GM21423 (cell line): ENCODE data around the gene KHDRBS1.
"Not testable (repeated sequence)": the region's sequence is repeated elsewhere in the genome, so short reads cannot be mapped to it uniquely, and the experiment has no call there.

Source experiments
- ATAC-seq: cut with Tn5 transposase; IDR thresholded peaks from one replicate; pipeline ENCODE4 v1.9.1; 2021; ENCODE audit warnings: mild to moderate bottlenecking, moderate library complexity; ENCODE audit not compliant: unreplicated experiment

Gene KHDRBS1, protein sequence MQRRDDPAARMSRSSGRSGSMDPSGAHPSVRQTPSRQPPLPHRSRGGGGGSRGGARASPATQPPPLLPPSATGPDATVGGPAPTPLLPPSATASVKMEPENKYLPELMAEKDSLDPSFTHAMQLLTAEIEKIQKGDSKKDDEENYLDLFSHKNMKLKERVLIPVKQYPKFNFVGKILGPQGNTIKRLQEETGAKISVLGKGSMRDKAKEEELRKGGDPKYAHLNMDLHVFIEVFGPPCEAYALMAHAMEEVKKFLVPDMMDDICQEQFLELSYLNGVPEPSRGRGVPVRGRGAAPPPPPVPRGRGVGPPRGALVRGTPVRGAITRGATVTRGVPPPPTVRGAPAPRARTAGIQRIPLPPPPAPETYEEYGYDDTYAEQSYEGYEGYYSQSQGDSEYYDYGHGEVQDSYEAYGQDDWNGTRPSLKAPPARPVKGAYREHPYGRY

DNA sequence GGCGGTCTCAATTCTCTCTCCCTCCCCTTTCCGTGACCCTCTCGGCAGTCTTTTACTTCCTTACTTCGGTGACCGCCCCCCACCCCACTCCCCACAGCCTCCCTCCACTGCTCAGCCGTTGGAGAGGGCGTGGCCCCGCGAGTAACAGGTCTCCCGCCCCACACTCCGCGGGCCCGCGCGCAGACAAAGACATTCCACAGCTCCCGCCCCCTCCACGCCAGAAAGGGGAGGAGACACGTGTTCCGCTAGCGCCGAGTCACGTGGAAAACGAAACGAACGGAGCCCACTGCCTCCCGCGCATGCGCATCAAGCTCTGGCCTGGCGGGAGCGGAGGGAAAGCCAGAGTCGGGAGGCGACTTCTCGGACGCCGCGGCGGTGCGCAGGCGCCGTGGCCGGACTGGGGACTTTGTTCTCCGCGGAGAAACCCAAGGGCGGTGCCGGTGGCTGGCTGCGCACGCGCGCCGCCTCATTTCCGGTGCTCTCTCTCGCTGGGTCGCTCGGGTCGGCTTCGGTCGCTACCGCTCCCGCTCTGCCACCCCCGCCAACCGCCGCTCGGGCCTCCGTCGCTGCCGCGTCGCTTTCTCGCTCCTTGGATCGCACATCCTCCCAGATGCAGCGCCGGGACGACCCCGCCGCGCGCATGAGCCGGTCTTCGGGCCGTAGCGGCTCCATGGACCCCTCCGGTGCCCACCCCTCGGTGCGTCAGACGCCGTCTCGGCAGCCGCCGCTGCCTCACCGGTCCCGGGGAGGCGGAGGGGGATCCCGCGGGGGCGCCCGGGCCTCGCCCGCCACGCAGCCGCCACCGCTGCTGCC, at the start of gene KHDRBS1:
KHDRBS1 (plus strand) TSS at position 483 of the 813 bp plus-strand sequence; CDS start at position 611, 128 bp downstream.
- ATAC-seq = peak; percentile 79

DNA sequence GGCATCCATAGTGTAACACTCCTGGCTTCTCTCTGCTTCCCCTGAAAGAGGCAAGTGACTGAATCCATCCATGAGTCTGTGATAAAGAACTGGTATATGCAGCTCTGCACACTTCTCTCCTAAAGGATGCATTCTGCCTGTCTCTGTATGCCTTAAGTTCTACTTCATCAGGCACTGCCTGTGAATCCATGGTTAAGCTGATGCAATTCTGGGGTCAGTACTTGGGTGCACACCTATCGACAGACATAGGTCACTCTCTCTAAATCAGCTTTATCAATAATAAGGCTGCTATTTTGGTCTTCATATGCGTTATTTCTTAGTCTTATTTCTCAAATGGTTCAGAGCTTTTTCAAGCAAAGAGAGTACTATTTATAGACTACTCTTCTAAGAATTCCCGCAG, 42.8 kb upstream of the KHDRBS1 start:
- no peak for ATAC-seq

DNA sequence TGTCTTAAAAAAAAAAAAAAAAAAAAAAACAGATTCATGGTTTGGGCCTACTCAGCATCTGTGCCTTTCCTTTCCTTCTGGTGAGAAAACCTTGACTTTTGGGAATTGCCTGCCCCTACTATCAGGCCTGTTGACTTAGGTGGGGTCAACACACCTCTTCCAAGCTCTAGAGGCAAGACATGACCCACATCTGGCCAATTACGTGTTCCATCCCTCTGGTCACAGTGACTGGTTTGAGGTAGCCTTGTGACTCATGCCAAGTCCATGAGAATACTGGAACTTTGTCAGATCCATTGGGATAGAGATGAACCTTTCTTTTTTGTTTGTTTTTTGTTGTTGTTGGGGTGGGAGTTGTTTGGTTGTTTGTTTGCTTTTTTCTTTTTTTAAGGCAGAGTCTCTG, 37.3 kb upstream of the KHDRBS1 start:
- no peak for ATAC-seq

GRCh38 chr1:31977385-31978131, 36.1 kb upstream of the KHDRBS1 start:
- no peak for ATAC-seq

DNA sequence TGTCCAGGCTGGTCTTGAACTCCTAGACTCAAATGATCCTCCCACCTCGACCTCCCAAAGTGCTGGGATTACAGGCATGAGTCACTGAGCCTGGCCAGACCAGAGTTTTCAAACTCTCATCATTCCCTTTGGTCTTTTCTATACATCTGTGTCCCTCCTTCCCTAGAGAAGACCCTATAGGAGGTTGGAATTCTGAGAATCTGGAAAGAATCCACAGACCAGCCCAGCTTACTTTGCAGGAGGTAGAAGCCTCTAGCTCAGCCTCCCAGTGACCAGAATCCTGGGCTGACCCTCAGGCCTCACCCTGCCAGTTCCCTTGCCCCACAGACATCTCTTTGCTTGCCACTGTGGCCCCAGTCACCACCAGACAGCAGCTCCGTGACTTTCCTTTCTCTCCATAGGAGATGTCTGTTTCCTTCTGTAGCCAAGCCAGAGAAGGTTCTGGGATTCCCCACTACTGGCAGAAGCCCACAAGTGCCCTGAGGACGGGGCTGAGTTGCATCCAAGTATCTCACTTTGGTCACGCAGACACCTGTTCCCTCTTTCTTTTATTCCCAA, 34.7 kb upstream of the KHDRBS1 start:
- no peak for ATAC-seq

DNA sequence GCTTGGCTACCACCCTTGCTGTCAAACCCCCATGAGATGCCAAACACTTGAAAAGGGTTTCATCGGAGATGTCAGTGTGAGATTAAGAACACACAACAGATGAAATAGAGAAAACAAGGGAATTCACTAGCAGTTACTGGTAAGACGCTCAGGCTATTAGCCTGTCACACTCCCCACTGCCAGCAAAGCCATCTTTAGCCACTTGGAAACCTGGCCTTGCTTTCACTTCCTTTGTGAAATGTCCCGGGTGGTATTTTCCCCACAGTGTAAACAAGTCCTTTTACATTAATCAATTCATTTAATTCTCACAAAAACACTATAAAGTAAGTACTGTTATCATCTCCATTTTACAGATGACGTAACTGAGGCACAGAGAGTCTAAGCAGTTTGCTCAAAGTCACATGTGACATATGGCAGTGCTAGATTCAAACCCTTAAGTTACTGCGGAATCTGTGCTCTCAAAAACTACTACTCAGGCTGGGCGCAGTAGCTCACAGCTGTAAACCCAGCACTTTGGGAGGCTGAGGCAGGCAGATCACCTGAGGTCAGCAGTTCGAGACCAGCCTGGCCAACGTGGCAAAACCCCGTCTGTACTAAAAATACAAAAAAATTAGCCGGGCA, 32.7 kb upstream of the KHDRBS1 start:
- ATAC-seq = peak; percentile 43

DNA sequence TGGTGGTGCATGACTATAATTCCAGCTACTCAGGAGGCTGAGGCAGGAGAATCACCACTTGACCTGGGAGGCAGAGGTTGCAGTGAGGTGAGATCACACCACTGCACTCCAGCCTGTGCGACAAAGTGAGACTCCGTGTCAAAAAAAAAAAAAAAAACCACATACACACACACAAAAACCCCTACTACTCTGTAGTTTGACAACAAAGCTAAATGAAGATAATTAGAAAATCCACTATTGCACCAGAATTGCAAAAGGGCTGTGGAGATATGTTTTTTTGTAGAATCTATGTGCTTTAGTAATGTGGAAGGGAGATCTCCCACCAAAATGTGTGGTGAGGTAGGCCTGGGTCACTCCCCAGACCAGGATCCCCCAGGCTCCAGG, 32.2 kb upstream of the KHDRBS1 start:
- ATAC-seq = no peak

GRCh38 chr1:31981972-31982371, 31.7 kb upstream of the KHDRBS1 start:
- no peak for ATAC-seq

GRCh38 chr1:31984419-31985347, 29.0 kb upstream of the KHDRBS1 start:
- ATAC-seq = no peak

GRCh38 chr1:31985430-31985829, 28.2 kb upstream of the KHDRBS1 start:
- ATAC-seq = no peak

- no peak for ATAC-seq
These were observed 26.5 kb upstream of the KHDRBS1 start for GRCh38 chr1:31987135-31987619.

GRCh38 chr1:31989964-31990363, 23.7 kb upstream of the KHDRBS1 start:
- ATAC-seq = no peak

DNA sequence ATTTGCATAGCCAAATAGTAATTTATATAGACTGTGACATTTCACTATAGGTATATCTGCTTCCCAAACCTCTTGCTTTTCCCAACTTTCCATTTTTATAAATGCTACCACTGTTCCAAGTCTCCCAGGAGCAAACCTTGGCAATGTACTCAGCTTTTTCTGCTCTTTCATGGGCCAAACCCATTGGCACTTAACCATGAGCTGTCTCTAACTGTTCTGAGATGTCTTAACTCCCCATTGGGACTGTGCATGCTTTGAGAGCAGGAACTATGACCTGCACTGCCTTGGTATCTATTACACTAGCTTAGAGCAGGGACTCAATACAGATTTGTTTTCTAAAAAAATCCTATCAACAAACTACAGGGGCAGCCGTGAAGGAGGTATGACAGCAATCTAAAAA, 22.5 kb upstream of the KHDRBS1 start:
- ATAC-seq = no peak

GRCh38 chr1:31995263-31995662, 18.4 kb upstream of the KHDRBS1 start:
- ATAC-seq = no peak

GRCh38 chr1:31996121-31996520, 17.5 kb upstream of the KHDRBS1 start:
- ATAC-seq = not testable (repeated sequence)

- ATAC-seq = no peak
These were observed 11.8 kb upstream of the KHDRBS1 start for GRCh38 chr1:32001863-32002262.

DNA sequence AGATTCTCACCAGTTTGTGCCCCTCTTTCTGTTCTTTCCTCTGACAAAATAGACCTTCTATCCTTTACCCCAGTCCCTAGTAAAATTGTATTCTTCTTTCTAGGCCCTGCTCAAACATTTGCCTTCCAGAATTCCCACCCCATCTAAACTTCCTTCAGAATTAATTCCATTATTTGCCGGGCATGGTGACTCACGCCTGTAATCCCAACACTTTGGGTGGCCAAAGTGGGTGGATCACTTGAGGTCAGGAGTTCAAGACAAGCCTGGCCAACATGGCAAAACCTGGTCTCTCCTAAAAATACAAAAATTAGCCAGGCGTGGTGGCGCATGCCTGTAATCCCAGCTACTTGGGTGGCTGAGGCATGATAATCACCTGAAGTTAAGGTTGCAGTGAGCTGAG, 11.4 kb upstream of the KHDRBS1 start:
- not testable (repeated sequence) for ATAC-seq

GRCh38 chr1:32005522-32005921, 8.1 kb upstream of the KHDRBS1 start:
- no peak for ATAC-seq

DNA sequence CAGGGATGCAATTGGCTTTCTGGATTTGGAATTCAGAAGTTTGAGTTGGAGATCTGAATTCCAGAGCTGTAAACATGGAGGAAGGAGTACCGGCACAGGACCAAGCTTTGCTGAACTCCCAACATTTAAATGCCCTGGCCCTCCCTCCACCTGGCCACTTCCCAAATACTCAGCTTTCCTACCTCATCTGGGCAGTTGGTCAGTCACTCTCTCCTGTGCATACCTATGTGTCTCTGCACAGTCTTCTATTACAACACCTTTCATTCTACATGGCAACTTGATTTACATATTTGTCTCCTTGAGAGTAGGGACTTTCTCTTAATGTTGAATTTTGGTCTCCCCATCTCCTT, 6.1 kb upstream of the KHDRBS1 start:
- ATAC-seq = no peak
